ENCODE measurements around the gene KCNQ1.

DNA sequence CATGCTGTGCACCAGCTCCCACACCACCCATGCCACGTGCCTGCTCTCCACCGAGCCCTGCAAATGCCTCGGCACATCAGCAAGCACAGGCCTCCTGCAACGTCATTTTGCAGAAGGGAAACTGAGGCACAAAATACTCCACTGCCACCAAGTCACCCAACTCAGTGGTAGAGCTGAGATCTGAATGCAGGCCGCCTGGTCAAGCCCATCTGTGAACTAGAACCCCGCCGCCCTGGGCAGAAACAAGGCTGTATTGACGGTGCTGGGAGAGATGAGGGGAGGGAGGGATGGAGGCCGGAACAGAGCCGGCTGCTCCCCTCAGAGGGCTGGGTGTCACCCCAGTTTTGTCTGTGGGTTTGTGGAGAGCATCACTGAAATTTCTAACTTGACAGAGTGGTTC, 359.4 kb downstream of the KCNQ1 start:
- no peak for TF ChIP-seq POLR2AphosphoS5 (IDR thresholded peaks at IDR 0.05; ENCODE audit: low read depth, low read length)
- TF ChIP-seq, protein P1, sequence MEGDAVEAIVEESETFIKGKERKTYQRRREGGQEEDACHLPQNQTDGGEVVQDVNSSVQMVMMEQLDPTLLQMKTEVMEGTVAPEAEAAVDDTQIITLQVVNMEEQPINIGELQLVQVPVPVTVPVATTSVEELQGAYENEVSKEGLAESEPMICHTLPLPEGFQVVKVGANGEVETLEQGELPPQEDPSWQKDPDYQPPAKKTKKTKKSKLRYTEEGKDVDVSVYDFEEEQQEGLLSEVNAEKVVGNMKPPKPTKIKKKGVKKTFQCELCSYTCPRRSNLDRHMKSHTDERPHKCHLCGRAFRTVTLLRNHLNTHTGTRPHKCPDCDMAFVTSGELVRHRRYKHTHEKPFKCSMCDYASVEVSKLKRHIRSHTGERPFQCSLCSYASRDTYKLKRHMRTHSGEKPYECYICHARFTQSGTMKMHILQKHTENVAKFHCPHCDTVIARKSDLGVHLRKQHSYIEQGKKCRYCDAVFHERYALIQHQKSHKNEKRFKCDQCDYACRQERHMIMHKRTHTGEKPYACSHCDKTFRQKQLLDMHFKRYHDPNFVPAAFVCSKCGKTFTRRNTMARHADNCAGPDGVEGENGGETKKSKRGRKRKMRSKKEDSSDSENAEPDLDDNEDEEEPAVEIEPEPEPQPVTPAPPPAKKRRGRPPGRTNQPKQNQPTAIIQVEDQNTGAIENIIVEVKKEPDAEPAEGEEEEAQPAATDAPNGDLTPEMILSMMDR (IDR thresholded peaks at IDR 0.05): no peak

All from SK-N-SH (cell line).